Panc1 (cell line): ENCODE measurements around the gene MAP4K4. TPM values are rescaled to one million over a fixed set of nuclear protein-coding genes. Genes with fewer than 3 reads are reported as not detected.

Source experiments
- ATAC-seq: fragments of 200-7000 bp; cut with Tn5 transposase; 2 replicates; pipeline ENCODE4 v1.9.1; 2020; ENCODE audit warnings: mild to moderate bottlenecking, moderate library complexity
- BruUV-seq: library from RNA; stranded (reverse); fragments of 400-500 nt; replicated peaks from 2 replicates; lab custom pipeline; 2021; lab: Mats Ljungman, UMichigan
- CTCF ChIA-PET: fragments of 300-600 bp; sonication (Branson Sonifier 250); formaldehyde crosslinking; loops from one replicate; lab custom pipeline; 2022; ENCODE audit warnings: antibody characterized with exemption; lab: Charles Lee
- POLR2A ChIA-PET: fragments of 300-600 bp; sonication (Branson Sonifier 250); formaldehyde crosslinking; loops from one replicate; lab custom pipeline; 2022; ENCODE audit warnings: antibody characterized with exemption; lab: Charles Lee
- DNase-seq: peaks from one replicate; pipeline ENCODE4 v3.0.0-alpha.2; 2010; ENCODE audit warnings: low read depth, low spot score
- H3K27ac ChIP-seq: 2 replicates; pipeline ENCODE4 v1.5.1; 2011; ENCODE audit warnings: mild to moderate bottlenecking, low read length, inconsistent platforms
- H3K27me3 ChIP-seq: fragments of 200-500 bp; sonication (Bioruptor generic); 2 replicates; pipeline ENCODE4 v1.6.0; 2014; ENCODE audit warnings: low read length, inconsistent platforms; ENCODE audit not compliant: control insufficient read depth, insufficient read depth
- H3K36me3 ChIP-seq: fragments of 200-500 bp; sonication (Bioruptor generic); 2 replicates; pipeline ENCODE4 v1.5.1; 2014; ENCODE audit warnings: inconsistent platforms, mild to moderate bottlenecking, low read length, moderate library complexity; ENCODE audit not compliant: control insufficient read depth, insufficient read depth
- H3K4me1 ChIP-seq: 2 replicates; pipeline ENCODE4 v1.5.1; 2011; ENCODE audit warnings: inconsistent platforms, mild to moderate bottlenecking, low read length, moderate library complexity; ENCODE audit not compliant: control insufficient read depth, insufficient read depth
- H3K4me3 ChIP-seq, 2 experiments: 2 replicates each; pipeline ENCODE4 v1.5.1; 2011 to 2012; ENCODE audit warnings: low read depth in 2 of 2, low read length in 2 of 2, mild to moderate bottlenecking in 2 of 2, inconsistent platforms in 1 of 2, moderate library complexity in 1 of 2
- H3K9me3 ChIP-seq: fragments of 200-500 bp; sonication (Bioruptor generic); 2 replicates; pipeline ENCODE4 v1.5.1; 2014; ENCODE audit warnings: low read depth, mild to moderate bottlenecking, inconsistent platforms, low read length, moderate library complexity; ENCODE audit not compliant: control insufficient read depth, insufficient read depth
- CTCF ChIP-seq: fragments of 450-650 bp; IDR thresholded peaks from 2 replicates; pipeline ENCODE4 v1.5.1; 2017; ENCODE audit warnings: mild to moderate bottlenecking
- POLR2AphosphoS5 ChIP-seq: IDR thresholded peaks from 2 replicates; pipeline ENCODE4 v1.6.1; 2012; ENCODE audit warnings: mild to moderate bottlenecking, low read depth, low read length, moderate library complexity
- REST ChIP-seq, 2 experiments: IDR thresholded peaks; 2 replicates each; pipeline ENCODE4 v1.6.1; 2011 to 2012; ENCODE audit warnings: low read depth in 2 of 2, control low read depth in 1 of 2, low read length in 1 of 2, mild to moderate bottlenecking in 1 of 2, moderate library complexity in 1 of 2; ENCODE audit not compliant: insufficient read depth in 1 of 2
- SIN3A ChIP-seq: IDR thresholded peaks from 2 replicates; pipeline ENCODE4 v1.6.1; 2012; ENCODE audit warnings: low read depth, mild to moderate bottlenecking, low read length, moderate library complexity, borderline replicate concordance; ENCODE audit not compliant: insufficient read depth
- TCF7L2 ChIP-seq: IDR thresholded peaks from 2 replicates; pipeline ENCODE4 v1.6.1; 2011; ENCODE audit warnings: mild to moderate bottlenecking, low read depth, low read length, inconsistent platforms
- in situ Hi-C: cut with HindIII; loops from 2 replicates; pipeline ENCODE4 v1.10.0; 2016; ENCODE audit warnings: low sequenced_read_pairs, low pct_unique_long_range_greater_than_20kb
- intact Hi-C: fragments of 100-400 bp; cut with micrococcal nuclease; formaldehyde crosslinking; loops from one replicate; pipeline ENCODE4 v1.10.0; 2022; ENCODE audit not compliant: unreplicated experiment
- total RNA-seq: library from RNA; stranded (reverse); gene quantifications from one replicate; pipeline ENCODE4 v1.2.1, GENCODE V29; 2021; ENCODE audit not compliant: unreplicated experiment

Gene MAP4K4
- total RNA-seq, 1 experiment from 2014 or later, result 68.5 TPM

- H3K27ac ChIP-seq, result no peak overlapping the region
- intact Hi-C loops, result no loop called here
- no peaks in the 10 kb centered on the region for H3K9me3 ChIP-seq
- no TSS peak for BruUV-seq
- CTCF ChIA-PET, result no interaction called here
- DNase-seq (no peak), ATAC-seq (no peak)
- H3K36me3 ChIP-seq, result no peaks in the 10 kb centered on the region
- no peak for TF ChIP-seq CTCF
- TF ChIP-seq SIN3A, result no peak
- TF ChIP-seq TCF7L2, result no peak
- TF ChIP-seq POLR2AphosphoS5, result no peak
- in situ Hi-C loops, result no loop called here
- POLR2A ChIA-PET, result no interaction called here
- H3K4me3 ChIP-seq, result no peak overlapping the region
- no peaks in the 10 kb centered on the region for H3K4me1 ChIP-seq
- no peaks in the 10 kb centered on the region for H3K27me3 ChIP-seq
Observed at GRCh38 chr2:101900375-101900774, 202.9 kb downstream of the MAP4K4 start.

- ChIA-PET CTCF (no interaction called here), POLR2A (no interaction called here)
- intact Hi-C loops, result no loop called here
Observed at GRCh38 chr2:101901241-101901640, 203.7 kb downstream of the MAP4K4 start.

More at GRCh38 chr2:101901241-101901640, 203.7 kb downstream of the MAP4K4 start:
- in situ Hi-C loops, result no loop called here
- Histone ChIP-seq H3K4me3 (no peak overlapping the region), H3K36me3 (no peaks in the 10 kb centered on the region), H3K27ac (no peak overlapping the region), H3K27me3 (no peaks in the 10 kb centered on the region), H3K9me3 (no peaks in the 10 kb centered on the region), H3K4me1 (no peaks in the 10 kb centered on the region)
- no peak for DNase-seq
- no peak for ATAC-seq
- BruUV-seq, result no TSS peak
- TF ChIP-seq POLR2AphosphoS5, result no peak
- no peak for TF ChIP-seq REST (IDR thresholded peaks at IDR 0.05; ENCODE audit: insufficient read depth in 1 of 2, low read depth in 2 of 2, low read length in 1 of 2)
- TF ChIP-seq TCF7L2, result no peak
- no peak for TF ChIP-seq CTCF
- no peak for TF ChIP-seq SIN3A
